Endothelial cell of umbilical vein (primary cell): ENCODE data around the gene KIFC3. TPM values are rescaled to one million over a fixed set of nuclear protein-coding genes. Genes with fewer than 3 reads are reported as not detected.

Experiments used
- BruUV-seq: library from RNA; stranded (reverse); fragments of 400-500 nt; replicated peaks from 2 replicates; lab custom pipeline; 2021; lab: Mats Ljungman, UMichigan
- CTCF ChIA-PET: fragments of 300-600, 350-600 bp; sonication (Branson Sonifier 250); formaldehyde crosslinking; loops from one replicate; lab custom pipeline; 2021; ENCODE audit warnings: antibody characterized with exemption, inconsistent platforms; lab: Charles Lee
- POLR2A ChIA-PET: fragments of 300-600, 350-600 bp; sonication (Branson Sonifier 250); formaldehyde crosslinking; loops from one replicate; lab custom pipeline; 2021; ENCODE audit warnings: antibody characterized with exemption, inconsistent platforms; lab: Charles Lee
- DNase-seq: peaks from one replicate; pipeline ENCODE4 v3.0.0-alpha.2; 2011; ENCODE audit warnings: low read depth, low spot score
- FAIRE-seq: peaks from 2 replicates; lab custom pipeline; 2011; peaks lifted over from hg19 to GRCh38; lab: Jason Lieb, UNC
- H2AFZ ChIP-seq: 2 replicates; pipeline ENCODE4 v1.6.0; 2012; ENCODE audit warnings: low read depth, low read length, control low read depth, inconsistent platforms
- H3K27ac ChIP-seq: 2 replicates; pipeline ENCODE4 v1.5.1; 2011; ENCODE audit warnings: low read depth, mild to moderate bottlenecking, control low read depth, low read length, moderate library complexity; ENCODE audit not compliant: insufficient read depth
- H3K27me3 ChIP-seq, 2 experiments: 2 replicates each; pipeline versions ENCODE4 v1.6.0 to v1.6.1; 2011; ENCODE audit warnings: low read length in 2 of 2, mixed read lengths in 1 of 2; ENCODE audit not compliant: control insufficient read depth in 2 of 2, insufficient read depth in 2 of 2
- H3K36me3 ChIP-seq, 2 experiments: 2 replicates in 1 of 2; 3 replicates in 1 of 2; pipeline ENCODE4 v1.5.1; 2011; ENCODE audit warnings: low read length in 2 of 2, mild to moderate bottlenecking in 1 of 2, moderate library complexity in 1 of 2; ENCODE audit not compliant: control insufficient read depth in 2 of 2, insufficient read depth in 2 of 2; ENCODE audit errors: extremely low read depth in 1 of 2
- H3K4me1 ChIP-seq: 3 replicates; pipeline ENCODE4 v1.5.1; 2011; ENCODE audit warnings: mild to moderate bottlenecking, low read length; ENCODE audit not compliant: control insufficient read depth, insufficient read depth; ENCODE audit errors: extremely low read depth
- H3K4me2 ChIP-seq: 2 replicates; pipeline ENCODE4 v1.6.1; 2011; ENCODE audit warnings: low read length, control low read depth, mixed read lengths; ENCODE audit not compliant: insufficient read depth
- H3K4me3 ChIP-seq, 3 experiments: fragments of 200-600 bp in 1 of 3; sonication (generic), shearing (Covaris generic) in 1 of 3; replicated peaks in 1 of 3; 2 replicates each; pipeline ENCODE4 v1.5.1; 2011 to 2016; ENCODE audit warnings: control low read depth in 3 of 3, low read length in 3 of 3, mild to moderate bottlenecking in 2 of 3, inconsistent platforms in 1 of 3, low read depth in 1 of 3, moderate library complexity in 1 of 3; ENCODE audit not compliant: insufficient read depth in 1 of 3
- H3K79me2 ChIP-seq: 2 replicates; pipeline ENCODE4 v1.6.0; 2012; ENCODE audit warnings: low read length, inconsistent platforms; ENCODE audit not compliant: control insufficient read depth, insufficient read depth
- H3K9ac ChIP-seq: replicated peaks from 2 replicates; pipeline ENCODE3; 2011; ENCODE audit warnings: low read length, control low read depth; ENCODE audit not compliant: insufficient read depth; ENCODE audit errors: extremely low read depth
- H3K9me1 ChIP-seq: replicated peaks from 3 replicates; pipeline ENCODE4 v1.6.0; 2011; ENCODE audit warnings: mild to moderate bottlenecking, low read length; ENCODE audit not compliant: control insufficient read depth, insufficient read depth; ENCODE audit errors: extremely low read depth
- H3K9me3 ChIP-seq: replicated peaks from 2 replicates; pipeline ENCODE4 v1.5.1; 2012; ENCODE audit warnings: low read length, inconsistent platforms; ENCODE audit not compliant: control insufficient read depth, insufficient read depth
- H4K20me1 ChIP-seq: replicated peaks from 2 replicates; pipeline ENCODE3; 2011; ENCODE audit warnings: mild to moderate bottlenecking, low read length; ENCODE audit not compliant: control insufficient read depth, insufficient read depth; ENCODE audit errors: extremely low read depth
- CTCF ChIP-seq, 2 donors: IDR thresholded peaks; 1 replicate in 1 of 2; 2 replicates in 1 of 2; pipeline ENCODE4 v1.5.1; 2011; ENCODE audit warnings: low read length in 2 of 2, mild to moderate bottlenecking in 2 of 2, moderate library complexity in 2 of 2, control low read depth in 1 of 2, inconsistent platforms in 1 of 2, low read depth in 1 of 2; ENCODE audit not compliant: insufficient read depth in 1 of 2; ENCODE audit errors: extremely low read depth in 1 of 2
- EZH2 ChIP-seq: IDR thresholded peaks from 2 replicates; pipeline ENCODE4 v1.6.1; 2012; ENCODE audit warnings: borderline replicate concordance, low read depth, mild to moderate bottlenecking, moderate library complexity, low read length, inconsistent platforms; ENCODE audit not compliant: severe bottlenecking
- FOS ChIP-seq: IDR thresholded peaks from 2 replicates; pipeline ENCODE4 v1.6.1; 2011; ENCODE audit warnings: mild to moderate bottlenecking, low read length, moderate library complexity, borderline replicate concordance; ENCODE audit not compliant: insufficient read depth
- GATA2 ChIP-seq: IDR thresholded peaks from 2 replicates; pipeline ENCODE4 v1.7.0; 2011; ENCODE audit warnings: low read depth, mild to moderate bottlenecking, moderate library complexity, mixed read lengths, low read length; ENCODE audit not compliant: insufficient read length, insufficient read depth
- JUN ChIP-seq: IDR thresholded peaks from 2 replicates; pipeline ENCODE4 v1.6.1; 2011; ENCODE audit warnings: borderline replicate concordance, low read depth; ENCODE audit not compliant: insufficient read length, insufficient read depth
- MAX ChIP-seq: IDR thresholded peaks from 2 replicates; pipeline ENCODE4 v1.6.1; 2011; ENCODE audit not compliant: insufficient read depth, insufficient read length
- MYC ChIP-seq: IDR thresholded peaks from one replicate; pipeline ENCODE4 v1.6.1; 2011; ENCODE audit warnings: mild to moderate bottlenecking, low read depth, low read length
- POLR2A ChIP-seq: IDR thresholded peaks from 2 replicates; pipeline ENCODE4 v1.6.1; 2012; ENCODE audit warnings: low read depth, mild to moderate bottlenecking, control low read depth, low read length
- POLR2AphosphoS5 ChIP-seq: IDR thresholded peaks from 2 replicates; pipeline ENCODE4 v1.6.1; 2012; ENCODE audit warnings: low read depth, mild to moderate bottlenecking, control low read depth, low read length, moderate library complexity; ENCODE audit not compliant: insufficient read depth
- dilution Hi-C: fragments of 300-500 bp; cut with MboI; formaldehyde crosslinking; loops from one replicate; pipeline ENCODE4 v1.15.0; 2019; ENCODE audit warnings: low sequenced_read_pairs; ENCODE audit not compliant: extremely low pct_ligation_motif_present
- intact Hi-C: fragments of 100-400 bp; cut with micrococcal nuclease; formaldehyde crosslinking; loops from one replicate; pipeline ENCODE4 v1.10.0; 2022
- polyA plus RNA-seq, 4 experiments: library from polyadenylated mRNA; depleted of rRNA in 3 of 4; stranded (reverse) in 3 of 4; unstranded in 1 of 4; fragments of >200 nt; gene quantifications; 2 replicates each; pipeline versions ENCODE4 v1.2.1 to v1.2.3, GENCODE V29; 2011 to 2012; ENCODE audit warnings: missing spikeins in 1 of 4
- total RNA-seq: library from RNA; stranded (reverse); gene quantifications from 2 replicates; pipeline ENCODE4 v1.2.3, GENCODE V29; 2021

The KIFC3 gene
- total and polyA plus RNA-seq, 2 donors (not counting 3 experiments of a cell fraction or from before 2014, with no cell fraction given), result 36.3 to 62.2 TPM

- no peak for FAIRE-seq
- DNase-seq, result no peak
- no peak overlapping the region for H3K27ac ChIP-seq
- no peak overlapping the region for H3K4me2 ChIP-seq
- no peaks in the 10 kb centered on the region for H3K9me1 ChIP-seq
- ChIA-PET CTCF (no interaction called here), POLR2A (no interaction called here)
- no peak overlapping the region for H3K4me3 ChIP-seq
- intact Hi-C loops (no loop called here), dilution Hi-C loops (no loop called here)
- no peak overlapping the region for H2AFZ ChIP-seq
- no peaks in the 10 kb centered on the region for H3K9me3 ChIP-seq
- no peaks in the 10 kb centered on the region for H3K4me1 ChIP-seq
- TF ChIP-seq JUN (no peak), POLR2A (no peak), GATA2 (no peak), CTCF (IDR thresholded peaks at IDR 0.05; ENCODE audit: extremely low read depth in 1 of 2, insufficient read depth in 1 of 2, low read depth in 1 of 2, low read length in 2 of 2) (no peak), MAX (no peak), POLR2AphosphoS5 (no peak), MYC (no peak), EZH2 (no peak), FOS (no peak)
- BruUV-seq, result no TSS peak
- no peaks in the 10 kb centered on the region for H3K79me2 ChIP-seq
- H3K36me3 ChIP-seq, result no peaks in the 10 kb centered on the region
- H3K9ac ChIP-seq, result no peak overlapping the region
- no peaks in the 10 kb centered on the region for H4K20me1 ChIP-seq
- peaks cover 1 to 7% of the 10 kb centered on the region in 2 experiments for H3K27me3 ChIP-seq
Measured at GRCh38 chr16:57823836-57824235, 21.5 kb upstream of the KIFC3 start.
